ENCODE measurements around the gene HOXA6.

Gene HOXA6

DNA sequence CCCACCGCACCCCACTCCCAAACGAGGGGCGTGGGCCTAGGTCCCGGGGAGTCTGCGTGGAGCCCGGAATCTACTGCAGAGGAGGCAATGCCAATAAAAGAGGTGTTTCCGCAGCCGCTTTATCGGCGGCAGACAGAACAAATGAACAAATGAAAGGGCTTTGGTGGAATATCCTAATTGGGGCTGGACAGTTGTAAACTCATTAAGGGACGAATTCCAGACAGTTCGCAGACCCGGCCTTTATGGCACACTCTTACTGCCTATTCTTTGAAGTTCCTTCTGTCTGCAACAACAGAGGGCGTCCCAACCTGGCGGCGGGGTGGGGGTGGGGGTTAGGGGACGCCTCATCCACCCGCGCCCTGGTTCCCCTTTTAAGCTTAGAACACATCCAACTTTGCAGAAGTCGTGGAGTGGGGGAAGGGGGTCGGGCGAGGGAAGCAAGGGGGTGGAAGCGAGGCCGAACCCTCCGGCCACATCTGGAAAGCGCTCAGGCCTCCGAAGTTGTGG is 13.7 kb upstream of the HOXA6 start:
- peak; percentile 61 to 68 for DNase-seq

DNA sequence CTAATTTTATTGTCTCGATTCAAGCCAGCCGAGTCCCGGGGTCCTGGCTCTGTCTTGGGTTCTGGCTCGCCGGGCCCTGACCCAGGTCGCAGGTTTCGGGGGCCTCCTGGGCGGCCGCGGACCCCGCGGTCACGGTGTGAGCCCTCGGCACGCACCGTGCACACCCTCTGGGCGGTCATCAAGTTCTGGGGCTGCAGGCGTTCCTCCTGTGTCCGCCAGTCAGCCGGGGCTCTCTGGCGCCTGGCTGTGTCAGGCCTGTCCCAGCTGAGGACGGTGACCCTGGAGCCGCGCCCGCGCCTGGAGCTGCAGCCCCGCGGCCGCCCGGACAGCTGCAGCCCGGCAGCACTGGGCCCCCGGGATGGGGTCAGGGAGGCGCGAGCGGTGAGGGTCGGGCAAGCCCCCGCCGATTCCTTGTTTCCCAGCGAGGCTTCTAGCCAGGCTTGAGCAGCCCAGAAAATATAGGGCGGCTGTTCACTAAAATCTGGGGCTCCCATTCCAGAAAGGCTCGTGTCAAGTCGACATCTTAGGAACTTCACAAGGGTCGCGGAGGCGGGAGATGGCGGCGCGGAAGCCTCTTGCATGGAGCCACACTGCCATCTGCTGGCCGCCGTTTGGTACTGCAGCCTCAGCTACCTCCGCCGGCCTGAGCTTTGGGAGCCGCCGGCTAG is 13.1 kb upstream of the HOXA6 start:
- peak; percentile 80 to 87 for DNase-seq

DNA sequence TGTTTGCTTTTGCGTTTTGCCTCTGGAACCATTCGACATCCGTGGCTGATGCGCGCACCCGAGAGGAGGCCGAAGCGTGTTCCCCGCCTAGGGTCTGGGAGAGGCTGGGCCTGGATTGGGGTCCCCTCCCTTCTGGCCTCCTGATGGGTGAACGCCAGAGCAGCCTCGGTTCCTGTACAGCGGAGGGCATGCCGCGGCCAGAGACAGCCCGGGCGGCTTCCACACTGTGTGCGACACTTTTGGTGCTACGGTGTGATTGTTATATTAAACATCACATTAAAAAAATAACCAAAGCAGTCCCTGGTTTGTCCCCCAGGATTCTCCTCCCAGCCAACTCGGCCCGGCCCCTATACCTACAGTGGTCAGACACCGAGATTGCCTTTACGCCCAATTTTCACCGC is 12.6 kb upstream of the HOXA6 start:
- DNase-seq = no peak

DNA sequence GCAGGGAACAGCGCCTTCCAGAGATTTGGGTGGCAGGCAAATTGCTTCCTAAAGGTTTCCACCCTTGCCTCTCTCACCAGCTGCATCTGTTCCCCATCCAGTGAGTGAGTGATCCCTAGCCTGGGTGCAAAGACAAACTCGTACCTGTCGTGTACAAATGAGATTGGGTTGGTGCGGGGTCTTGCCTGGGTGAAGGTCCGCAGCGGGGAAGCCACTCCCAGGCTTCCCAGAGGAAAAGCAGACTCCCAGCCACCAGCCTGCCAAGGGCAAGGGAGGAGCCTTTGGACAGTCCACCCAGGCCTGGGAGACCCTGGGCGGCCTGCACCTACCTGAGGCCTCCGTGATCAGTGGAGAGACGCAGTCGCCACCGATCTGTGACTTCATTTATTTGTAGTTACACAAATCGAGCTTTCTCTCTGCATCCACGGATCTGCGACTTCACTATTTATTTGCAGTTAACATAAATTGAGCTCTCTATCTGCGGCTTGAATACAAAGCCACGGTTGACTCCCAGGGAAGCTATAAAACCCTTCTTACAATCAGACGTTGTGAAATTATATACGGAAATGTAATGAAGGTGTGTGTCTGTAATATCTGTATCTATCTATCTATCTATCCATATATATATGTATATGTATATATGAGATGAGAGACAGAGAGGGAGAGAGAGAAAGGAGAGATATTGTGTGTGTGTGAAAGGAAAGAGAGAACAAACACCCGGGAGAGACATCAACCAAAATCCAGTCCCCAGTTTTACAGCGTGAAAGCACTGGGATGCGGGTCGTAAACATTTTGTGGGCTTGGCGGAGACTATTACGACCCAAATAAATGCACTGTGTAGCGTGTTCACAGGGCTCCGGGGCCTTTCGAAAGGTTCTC is 11.9 kb upstream of the HOXA6 start:
- no peak for DNase-seq

DNA sequence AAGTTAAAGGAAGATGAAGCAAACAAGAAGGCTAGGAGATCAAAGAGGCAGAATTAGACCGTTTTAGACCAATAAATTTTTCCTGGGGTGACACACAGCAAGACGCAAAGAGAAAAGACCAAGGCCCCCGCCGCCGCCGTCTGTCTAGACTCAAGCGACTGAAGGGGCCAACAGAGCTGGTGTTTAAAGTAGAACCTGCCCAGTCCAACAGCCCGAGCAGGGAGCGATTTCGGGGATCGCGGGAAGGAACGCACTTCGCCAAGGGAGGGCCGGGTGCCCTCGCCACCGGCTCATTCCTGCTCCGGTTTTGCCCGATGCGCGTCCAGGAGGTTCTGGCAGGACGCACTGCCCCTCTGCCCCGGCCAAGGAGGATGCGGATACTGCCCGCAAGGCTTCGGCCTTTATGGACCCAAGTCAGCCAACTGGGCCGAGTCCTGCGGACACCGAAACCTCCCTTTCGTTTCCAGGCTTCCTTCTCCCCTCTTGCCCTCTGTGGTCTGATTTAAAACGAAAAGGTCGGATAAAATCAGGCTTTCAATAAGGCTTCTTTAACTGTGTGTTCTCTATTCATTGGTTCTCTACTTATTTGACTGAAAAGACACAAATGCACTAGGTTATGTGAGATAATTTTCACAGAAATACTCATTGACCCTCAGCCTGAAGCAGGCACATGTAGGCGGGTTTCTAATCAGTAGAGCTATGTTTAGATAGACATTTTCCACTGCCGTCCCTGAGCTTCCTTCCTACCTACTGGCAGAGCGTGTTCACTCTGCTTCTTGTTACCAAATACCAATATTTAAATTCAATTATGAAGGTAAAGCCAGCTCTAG is 11.1 kb upstream of the HOXA6 start:
- no peak for DNase-seq

DNA sequence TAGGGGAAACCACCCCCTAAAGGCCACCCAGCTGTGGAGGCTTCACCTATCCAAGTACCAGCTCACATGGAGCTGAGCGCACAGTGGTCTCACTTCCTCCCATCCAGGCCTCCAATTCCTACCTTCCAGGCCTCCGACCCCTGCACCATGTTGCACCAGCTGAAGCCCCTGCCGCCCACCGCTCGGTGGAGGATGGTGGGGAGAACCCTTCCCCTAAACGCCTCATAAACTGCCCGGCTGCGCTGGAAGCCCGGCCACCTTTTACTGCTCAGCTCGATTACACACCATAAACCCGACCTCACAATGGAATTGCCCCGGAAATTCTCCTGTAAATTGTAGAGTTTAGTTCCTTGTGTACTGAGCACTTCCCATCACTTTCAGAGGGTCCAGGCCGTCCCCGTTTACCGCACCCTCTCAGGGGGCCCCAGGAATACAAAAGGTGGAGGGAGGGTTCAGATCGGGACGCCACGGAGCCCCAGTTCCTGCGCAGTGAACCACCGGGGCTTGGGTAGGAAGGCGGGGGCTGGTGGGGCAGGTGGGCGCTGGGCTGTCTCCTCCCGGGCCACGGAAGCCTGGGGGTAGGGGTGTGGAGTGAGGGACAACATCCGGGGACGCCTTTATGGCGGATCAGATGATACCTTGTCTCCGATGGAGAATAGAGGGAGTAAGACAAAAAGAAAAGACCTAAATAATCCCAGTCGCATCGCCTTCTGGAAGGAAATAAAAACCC is 10.3 kb upstream of the HOXA6 start:
- no peak for DNase-seq

DNA sequence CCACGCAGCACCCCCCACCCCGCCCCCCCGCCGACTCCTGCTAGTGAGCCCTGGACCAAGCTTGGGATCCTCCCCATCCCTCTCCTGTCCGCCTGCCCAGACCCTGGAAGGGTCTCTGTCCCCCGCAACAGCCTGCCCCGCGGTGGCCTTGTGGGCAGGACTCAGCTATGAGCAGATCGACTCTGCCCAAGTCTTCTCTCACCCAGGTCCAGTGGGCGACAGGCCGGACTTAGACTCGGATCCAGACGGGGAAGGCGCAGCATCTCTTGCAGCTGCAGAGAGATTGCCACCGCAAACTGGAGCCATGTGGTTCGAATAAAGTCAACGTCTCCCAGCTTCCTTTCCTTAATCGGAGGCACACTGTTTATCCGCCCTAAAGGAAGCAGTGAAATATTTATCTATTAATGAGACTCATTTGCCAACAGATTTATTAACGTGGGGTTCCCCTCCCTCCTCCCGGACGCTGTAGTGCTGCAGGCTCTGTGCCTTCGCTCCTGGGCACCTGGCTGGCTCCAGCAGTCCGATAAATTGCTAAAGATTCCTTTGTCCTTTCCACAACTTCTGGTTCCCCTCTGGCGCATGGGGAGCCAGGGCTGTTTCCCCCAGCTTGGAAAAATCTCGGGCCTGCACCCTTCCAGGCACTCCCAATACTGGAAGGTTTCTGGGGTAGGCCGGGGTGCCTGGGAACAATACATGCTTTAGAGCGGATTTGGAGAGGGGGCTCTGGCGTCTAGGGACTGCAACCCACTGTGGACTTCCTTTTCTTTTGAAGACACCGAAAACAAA is 9.5 kb upstream of the HOXA6 start:
- DNase-seq = no peak

DNA sequence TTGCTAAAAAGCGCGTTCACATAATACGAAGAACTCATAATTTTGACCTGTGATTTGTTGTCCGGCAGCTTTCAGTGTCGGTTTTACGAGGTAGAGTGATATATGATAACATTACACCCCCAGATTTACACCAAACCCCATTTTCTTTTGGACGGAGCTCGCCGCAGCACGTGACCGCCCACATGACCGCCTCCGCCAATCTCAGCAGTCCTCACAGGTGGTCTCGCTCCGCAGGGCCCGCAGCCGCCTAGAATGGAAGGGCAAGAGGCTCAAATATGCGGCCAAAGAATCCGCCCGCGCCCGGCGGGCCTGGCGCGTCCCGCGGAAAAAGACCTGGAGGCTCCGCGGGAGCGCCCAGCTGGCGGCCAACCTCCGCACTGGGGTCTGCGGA is 8.9 kb upstream of the HOXA6 start, which contains the start of gene HOXA7:
Gene HOXA7, minus strand, starts transcription at position 168 of the 391 bp plus-strand sequence. Its CDS starts 130 bp downstream, at position 38.
- DNase-seq = no peak

DNA sequence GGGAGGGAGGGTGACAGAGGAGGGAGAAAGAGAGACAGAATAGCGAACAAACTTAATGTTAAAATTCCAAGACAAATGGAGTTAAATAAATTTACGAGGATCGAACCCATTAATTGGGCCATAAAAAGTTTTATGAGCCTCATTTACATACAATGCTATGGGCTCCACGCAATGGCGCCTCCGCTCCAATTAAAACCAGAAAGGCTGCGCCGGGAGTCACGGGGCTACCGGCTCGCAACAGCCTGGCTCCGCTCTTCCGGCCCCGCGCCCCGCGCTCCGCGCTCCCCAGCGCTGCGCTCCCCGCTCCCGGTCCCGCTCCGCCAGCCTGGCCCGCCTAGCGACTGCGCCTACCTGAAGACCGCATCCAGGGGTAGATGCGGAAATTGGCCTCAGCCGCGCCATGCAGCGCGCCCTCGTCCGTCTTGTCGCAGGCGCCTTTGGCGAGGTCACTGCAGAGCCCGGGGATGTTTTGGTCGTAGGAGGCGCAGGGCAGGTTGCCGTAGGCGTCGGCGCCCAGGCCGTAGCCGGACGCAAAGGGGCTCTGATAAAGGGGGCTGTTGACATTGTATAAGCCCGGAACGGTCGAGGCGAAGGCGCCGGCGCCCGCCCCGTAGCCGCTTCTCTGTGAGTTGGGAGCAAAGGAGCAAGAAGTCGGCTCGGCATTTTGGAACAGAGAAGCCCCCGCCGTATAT is 8.4 kb upstream of the HOXA6 start:
- DNase-seq = no peak

DNA sequence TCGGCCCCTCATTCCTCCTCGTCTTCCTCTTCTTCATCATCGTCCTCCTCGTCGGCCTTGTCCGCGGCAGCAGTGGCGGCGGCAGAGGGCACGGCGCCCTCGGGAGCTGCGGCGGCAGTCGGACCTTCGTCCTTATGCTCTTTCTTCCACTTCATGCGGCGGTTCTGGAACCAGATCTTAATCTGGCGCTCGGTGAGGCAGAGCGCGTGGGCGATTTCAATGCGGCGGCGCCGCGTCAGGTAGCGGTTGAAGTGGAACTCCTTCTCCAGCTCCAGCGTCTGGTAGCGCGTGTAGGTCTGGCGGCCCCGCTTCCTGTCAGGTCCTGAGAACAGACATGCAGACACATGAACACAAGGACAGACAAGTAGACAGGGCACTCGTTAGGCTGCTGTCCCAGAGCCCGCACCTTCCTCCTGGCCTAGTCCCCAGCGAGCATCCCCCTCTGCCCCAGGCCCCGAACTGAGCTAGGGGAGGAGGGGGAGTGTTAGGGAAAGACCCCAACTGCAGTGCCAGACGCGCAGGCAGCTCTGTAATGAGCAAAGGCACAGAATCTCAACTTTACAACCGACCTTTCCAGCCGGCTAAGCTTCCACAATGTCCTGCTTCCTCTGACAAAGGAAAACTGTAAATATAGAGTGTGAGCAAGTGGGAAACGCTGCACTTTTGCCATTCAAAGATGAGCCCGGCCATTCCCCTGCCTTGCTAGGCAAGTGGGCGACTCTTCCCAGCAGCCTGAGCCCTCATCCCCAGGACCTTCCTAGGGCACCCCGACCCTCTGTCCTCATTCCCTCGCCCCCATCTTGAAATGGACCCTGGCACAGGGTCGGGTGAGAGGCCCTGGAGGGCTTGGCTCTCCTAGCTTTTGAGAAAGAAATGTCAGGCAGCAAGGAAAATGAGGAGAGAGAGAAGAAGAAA is 7.6 kb upstream of the HOXA6 start:
- no peak for DNase-seq

DNA sequence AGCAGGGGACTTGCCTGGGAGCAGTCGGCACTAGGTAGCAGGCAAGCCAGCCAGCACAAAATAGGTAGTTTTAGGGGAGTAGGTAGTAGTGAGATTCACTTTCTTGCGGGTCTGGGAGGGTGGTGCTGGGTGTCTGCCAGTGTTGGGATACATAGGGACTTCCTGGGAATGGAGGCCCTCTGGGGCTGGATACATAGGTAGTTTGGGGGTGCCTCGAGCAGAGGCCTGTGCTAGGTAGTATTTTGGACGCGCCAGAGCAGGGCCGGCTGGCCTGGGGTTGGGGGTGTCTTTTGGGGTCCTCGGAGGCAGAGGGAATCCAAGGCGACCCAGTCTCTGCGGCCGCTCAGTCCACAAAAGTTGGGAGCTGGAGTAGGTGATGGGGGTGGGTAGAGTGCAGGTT is 6.8 kb upstream of the HOXA6 start:
- DNase-seq = no peak

DNA sequence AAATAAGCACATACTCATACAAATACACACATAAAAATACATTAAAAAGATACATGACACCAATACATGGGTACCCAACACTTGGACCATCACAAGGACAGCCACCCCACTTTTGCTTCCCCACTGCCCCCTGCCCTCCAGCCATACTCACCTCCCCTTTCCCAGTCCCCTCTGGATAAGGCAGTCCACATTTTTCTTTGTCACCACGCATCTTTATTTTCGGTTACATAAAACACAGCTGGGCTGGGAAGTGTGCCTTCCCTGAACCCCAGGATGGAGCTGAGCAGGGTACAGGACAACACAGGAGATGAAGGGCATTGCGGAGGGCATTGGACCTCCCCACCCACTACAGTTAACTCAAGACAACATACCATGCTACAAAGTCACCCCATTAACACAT is 6.0 kb upstream of the HOXA6 start:
- DNase-seq = no peak

DNA sequence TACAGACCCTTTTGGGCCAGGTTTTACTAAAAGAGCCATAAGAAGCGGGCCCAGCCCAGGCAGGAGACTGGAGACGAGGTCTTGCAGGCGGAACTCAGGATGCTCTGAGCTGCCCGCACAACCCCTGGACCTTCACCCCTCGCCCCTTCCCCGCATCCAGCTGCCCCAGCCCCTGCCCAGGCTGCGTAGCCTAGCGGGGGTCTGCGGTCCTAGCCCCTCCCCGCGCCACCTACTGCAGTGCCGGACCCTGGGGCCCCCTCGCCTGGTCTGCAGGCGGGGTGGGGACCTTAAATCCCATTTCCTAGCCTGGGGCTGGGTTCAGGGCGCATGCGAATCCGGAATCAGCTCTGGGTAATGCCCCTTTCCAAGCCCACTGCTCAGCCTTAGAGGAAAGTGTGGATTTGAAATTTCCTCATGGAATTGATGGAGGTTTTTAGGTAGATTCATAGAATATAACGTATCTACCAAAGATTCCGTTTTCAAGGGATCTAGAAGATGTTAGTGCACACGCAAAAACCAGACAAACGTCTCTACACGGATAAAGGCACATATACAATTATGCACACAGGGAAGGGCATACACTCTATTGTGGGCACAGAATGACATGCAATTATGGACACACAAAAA is 5.4 kb upstream of the HOXA6 start:
- no peak for DNase-seq

DNA sequence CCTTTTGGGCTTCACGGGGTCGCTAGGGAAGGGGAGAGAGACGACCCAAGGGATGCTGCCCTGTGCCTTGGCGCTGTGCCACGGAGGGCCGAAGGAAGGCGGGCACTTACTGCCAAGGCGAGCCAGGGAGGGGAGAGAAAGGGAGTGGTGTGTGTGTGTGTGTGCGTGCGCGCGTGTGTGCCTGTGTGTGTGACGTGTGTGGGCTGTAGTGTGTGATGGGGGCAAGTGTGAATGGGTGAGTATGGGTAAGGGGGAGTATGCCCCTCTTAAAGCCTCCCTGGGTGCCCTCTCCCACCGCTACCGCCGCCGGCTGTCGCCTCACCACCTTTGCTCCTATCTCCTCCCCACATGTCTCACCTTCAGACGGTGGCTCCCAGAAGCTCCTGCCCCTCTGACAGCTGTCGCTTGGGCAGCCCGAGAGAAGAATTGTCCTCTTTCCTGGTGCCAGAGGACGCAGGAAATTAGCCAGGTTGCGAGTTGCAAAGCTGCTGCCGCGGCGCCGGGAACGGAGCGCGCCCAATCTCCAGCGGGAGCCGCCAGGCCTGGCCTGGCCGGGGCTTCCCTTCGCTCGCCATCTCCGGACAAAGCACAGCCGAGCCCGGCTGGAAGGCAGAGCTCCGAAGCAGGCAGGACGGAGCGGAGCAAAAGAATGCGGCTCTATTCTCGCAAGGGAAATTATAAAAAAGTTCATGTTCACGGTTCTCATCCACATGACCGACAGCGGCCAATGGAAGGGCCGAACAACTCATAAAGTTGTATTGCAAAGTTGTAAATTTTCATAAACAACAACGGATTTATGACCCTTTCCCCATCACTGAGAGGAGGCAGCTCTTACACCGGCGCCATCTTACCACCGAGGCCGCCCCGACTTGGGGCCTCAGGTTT is 4.6 kb upstream of the HOXA6 start, which contains the start of gene HOXA3:
Gene HOXA3, minus strand, starts transcription at position 653 of the 885 bp plus-strand sequence. CDS start 41,943 bp downstream, outside the sequence.
- no peak for DNase-seq

DNA sequence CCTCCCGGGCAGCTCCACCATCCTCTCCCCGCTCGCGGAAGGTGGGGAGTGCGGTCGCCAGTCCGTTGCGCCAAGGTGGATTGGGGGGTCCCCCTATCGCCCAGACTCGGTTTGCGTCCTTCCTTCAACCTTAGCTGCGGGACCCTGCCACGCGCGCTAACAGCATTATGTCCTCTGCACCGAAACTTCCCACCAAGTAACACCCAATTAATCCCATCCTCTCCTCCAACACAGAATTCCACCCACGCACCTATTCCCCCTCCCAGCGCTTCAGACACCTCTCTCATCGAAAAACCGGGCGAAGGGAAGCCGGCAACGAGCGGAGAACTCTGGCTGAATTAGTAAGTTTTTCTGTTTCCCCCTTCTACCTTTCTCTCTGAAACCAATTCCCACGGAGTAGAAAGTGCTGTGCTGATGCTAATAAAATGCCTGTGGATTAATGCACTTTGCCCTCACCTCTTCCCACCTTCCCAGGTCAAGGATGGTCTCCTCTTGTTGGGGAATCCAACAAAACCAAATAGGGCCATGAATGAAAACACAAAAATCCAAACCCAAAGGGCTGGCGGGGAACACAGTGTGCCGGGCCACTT is 3.9 kb upstream of the HOXA6 start:
- DNase-seq = no peak

DNA sequence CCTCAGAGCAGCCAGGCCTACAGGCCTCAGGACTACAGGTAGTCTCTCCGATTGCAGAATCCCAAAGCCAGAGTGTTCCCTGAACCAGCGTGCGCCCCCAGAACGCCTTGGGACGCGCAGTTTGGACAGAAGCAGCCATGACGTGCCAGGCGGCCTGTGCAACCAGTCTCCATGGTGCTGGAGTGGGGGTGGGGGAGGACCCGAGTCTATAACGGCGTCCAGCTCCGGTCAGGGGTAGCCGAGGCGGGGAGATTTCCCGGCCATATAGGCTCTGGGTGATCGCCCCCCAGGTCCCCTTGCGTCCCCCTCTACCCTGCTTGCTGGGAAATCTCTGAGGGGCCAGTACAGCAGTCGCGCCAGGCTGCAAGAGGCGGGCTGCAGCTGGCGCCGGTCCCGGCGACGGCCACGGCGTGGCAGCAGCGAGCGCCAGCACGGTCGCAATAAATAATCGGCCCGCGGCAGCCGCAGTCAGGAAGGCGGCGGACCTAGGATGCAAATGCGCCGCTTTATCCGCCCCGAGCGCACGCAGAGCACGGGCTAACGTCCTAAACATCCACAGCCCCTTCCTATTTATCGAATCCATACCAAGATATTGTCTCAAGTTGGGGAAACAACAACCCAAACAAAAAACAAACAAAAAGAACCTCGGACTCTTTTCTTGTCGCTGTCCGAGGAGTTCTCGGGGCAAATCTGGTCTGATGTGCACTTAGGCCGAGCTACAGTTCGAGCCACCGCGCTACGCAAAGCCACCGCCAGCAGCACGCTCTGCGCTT is 3.2 kb upstream of the HOXA6 start:
- peak; percentile 60 to 77 for DNase-seq
